22Rv1 (cell line): ENCODE results near the gene ALG14.

Experiments
- CTCF ChIP-seq: fragments of 450-650 bp; IDR thresholded peaks from 2 replicates; pipeline ENCODE4 v1.5.1; 2017; ENCODE audit warnings: mild to moderate bottlenecking
- ZFX ChIP-seq: fragments of 450-650 bp; IDR thresholded peaks from 2 replicates; pipeline ENCODE4 v1.6.1; 2017; ENCODE audit warnings: antibody characterized with exemption, borderline replicate concordance

- TF ChIP-seq CTCF, result no peak
- TF ChIP-seq ZFX, result no peak
Observed at GRCh38 chr1:95021805-95022643, 50.7 kb downstream of the ALG14 start.
